Measurements from ENCODE around the gene SGSM1.

Gene SGSM1

DNA sequence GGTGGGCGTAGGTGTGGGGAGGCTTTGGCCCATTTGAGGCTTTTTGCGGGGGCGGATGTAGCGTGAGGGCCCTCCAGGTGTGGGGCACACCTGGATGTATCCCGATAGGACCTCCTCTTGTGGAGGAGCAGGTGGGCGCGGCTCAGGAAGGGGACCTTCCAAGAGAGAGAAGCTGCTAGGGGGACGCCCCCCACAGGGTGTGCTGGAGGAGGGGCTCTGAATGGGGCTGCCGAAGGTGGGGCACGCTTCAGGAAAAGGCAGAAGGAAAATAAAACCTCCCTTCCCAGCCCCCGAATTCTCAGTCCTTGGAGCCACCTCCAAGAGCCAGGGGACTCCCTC, 621 bp downstream of the SGSM1 start (continued):
- TF ChIP-seq, protein P1, sequence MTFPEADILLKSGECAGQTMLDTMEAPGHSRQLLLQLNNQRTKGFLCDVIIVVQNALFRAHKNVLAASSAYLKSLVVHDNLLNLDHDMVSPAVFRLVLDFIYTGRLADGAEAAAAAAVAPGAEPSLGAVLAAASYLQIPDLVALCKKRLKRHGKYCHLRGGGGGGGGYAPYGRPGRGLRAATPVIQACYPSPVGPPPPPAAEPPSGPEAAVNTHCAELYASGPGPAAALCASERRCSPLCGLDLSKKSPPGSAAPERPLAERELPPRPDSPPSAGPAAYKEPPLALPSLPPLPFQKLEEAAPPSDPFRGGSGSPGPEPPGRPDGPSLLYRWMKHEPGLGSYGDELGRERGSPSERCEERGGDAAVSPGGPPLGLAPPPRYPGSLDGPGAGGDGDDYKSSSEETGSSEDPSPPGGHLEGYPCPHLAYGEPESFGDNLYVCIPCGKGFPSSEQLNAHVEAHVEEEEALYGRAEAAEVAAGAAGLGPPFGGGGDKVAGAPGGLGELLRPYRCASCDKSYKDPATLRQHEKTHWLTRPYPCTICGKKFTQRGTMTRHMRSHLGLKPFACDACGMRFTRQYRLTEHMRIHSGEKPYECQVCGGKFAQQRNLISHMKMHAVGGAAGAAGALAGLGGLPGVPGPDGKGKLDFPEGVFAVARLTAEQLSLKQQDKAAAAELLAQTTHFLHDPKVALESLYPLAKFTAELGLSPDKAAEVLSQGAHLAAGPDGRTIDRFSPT (tag by site-specific recombination; IDR thresholded peaks at IDR 0.05) = 0 out of 2 replicates have a peak, but pooled peaks have one; percentile 26
- TF ChIP-seq ZNF514 (tag by site-specific recombination; IDR thresholded peaks at IDR 0.05) = no peak
- TF ChIP-seq ZNF214 (tag by site-specific recombination; IDR thresholded peaks at IDR 0.05; ENCODE audit: borderline replicate concordance) = no peak
- TF ChIP-seq, protein P2, sequence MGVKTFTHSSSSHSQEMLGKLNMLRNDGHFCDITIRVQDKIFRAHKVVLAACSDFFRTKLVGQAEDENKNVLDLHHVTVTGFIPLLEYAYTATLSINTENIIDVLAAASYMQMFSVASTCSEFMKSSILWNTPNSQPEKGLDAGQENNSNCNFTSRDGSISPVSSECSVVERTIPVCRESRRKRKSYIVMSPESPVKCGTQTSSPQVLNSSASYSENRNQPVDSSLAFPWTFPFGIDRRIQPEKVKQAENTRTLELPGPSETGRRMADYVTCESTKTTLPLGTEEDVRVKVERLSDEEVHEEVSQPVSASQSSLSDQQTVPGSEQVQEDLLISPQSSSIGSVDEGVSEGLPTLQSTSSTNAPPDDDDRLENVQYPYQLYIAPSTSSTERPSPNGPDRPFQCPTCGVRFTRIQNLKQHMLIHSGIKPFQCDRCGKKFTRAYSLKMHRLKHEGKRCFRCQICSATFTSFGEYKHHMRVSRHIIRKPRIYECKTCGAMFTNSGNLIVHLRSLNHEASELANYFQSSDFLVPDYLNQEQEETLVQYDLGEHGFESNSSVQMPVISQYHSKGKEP (tag by site-specific recombination; IDR thresholded peaks at IDR 0.05) = no peak
- TF ChIP-seq ZNF248 (tag by site-specific recombination; IDR thresholded peaks at IDR 0.05) = no peak
- no peak for TF ChIP-seq GLI2 (tag by site-specific recombination; IDR thresholded peaks at IDR 0.05; ENCODE audit: borderline replicate concordance, low read depth)
- TF ChIP-seq, protein P3, sequence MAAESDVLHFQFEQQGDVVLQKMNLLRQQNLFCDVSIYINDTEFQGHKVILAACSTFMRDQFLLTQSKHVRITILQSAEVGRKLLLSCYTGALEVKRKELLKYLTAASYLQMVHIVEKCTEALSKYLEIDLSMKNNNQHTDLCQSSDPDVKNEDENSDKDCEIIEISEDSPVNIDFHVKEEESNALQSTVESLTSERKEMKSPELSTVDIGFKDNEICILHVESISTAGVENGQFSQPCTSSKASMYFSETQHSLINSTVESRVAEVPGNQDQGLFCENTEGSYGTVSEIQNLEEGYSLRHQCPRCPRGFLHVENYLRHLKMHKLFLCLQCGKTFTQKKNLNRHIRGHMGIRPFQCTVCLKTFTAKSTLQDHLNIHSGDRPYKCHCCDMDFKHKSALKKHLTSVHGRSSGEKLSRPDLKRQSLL (tag by site-specific recombination; IDR thresholded peaks at IDR 0.05) = no peak
- TF ChIP-seq ZNF549 (tag by site-specific recombination; IDR thresholded peaks at IDR 0.05) = no peak
- no peak for TF ChIP-seq ZBTB17 (tag by site-specific recombination; IDR thresholded peaks at IDR 0.05)
- peak; percentile 10; the same call in 1 of the 2 replicates for TF ChIP-seq ZIC2 (tag by site-specific recombination; IDR thresholded peaks at IDR 0.05)

DNA sequence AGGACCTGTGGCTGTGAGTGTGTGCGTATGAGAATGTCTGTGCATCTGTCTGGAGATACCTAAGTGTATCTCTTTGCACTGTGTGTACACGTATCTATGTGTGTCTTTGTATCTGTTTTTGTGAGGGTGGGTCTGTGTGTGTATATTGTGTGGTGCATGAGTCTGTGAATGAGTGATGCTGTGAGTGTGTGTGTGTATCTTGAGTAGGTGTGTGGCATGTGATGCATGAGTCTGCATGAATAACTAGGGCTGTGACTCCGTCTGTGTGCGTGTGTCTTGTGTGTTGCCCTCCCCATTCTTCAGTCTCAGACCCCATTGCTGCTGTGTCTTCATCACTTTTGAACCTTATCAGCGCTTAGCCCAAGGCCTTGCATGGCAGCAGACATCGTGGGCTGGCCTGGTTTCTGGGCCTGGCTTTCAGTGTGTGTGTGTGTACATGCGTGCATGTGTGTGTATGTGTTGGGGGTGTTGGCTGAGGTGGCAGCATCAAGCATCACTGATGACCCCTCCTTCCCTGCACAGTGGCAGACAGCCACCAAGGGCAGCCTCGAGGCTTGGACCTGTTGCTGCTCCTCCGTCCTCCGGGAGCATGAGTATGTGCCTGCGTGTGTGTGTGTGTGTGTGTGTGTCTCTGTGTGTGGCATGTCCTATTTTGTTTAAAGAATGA, 1.4 kb downstream of the SGSM1 start:
- no peak overlapping the region for H3K4me3 ChIP-seq (ENCODE audit: low read depth, low read length)
- CTCF ChIA-PET = interaction anchor here (0.7 kb wide), 1 partner anchor 82 kb away, joined by 3 read pairs; no protein-coding TSS in a partner anchor
- POLR2A ChIA-PET = no interaction called here
- TF ChIP-seq ZNF155 (tag by site-specific recombination; IDR thresholded peaks at IDR 0.05) = no peak
- TF ChIP-seq, protein P4, sequence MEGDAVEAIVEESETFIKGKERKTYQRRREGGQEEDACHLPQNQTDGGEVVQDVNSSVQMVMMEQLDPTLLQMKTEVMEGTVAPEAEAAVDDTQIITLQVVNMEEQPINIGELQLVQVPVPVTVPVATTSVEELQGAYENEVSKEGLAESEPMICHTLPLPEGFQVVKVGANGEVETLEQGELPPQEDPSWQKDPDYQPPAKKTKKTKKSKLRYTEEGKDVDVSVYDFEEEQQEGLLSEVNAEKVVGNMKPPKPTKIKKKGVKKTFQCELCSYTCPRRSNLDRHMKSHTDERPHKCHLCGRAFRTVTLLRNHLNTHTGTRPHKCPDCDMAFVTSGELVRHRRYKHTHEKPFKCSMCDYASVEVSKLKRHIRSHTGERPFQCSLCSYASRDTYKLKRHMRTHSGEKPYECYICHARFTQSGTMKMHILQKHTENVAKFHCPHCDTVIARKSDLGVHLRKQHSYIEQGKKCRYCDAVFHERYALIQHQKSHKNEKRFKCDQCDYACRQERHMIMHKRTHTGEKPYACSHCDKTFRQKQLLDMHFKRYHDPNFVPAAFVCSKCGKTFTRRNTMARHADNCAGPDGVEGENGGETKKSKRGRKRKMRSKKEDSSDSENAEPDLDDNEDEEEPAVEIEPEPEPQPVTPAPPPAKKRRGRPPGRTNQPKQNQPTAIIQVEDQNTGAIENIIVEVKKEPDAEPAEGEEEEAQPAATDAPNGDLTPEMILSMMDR (tag by site-specific recombination; IDR thresholded peaks at IDR 0.05) = 0 out of 2 replicates have a peak, but pooled peaks have one; percentile 15
- TF ChIP-seq, protein P5, sequence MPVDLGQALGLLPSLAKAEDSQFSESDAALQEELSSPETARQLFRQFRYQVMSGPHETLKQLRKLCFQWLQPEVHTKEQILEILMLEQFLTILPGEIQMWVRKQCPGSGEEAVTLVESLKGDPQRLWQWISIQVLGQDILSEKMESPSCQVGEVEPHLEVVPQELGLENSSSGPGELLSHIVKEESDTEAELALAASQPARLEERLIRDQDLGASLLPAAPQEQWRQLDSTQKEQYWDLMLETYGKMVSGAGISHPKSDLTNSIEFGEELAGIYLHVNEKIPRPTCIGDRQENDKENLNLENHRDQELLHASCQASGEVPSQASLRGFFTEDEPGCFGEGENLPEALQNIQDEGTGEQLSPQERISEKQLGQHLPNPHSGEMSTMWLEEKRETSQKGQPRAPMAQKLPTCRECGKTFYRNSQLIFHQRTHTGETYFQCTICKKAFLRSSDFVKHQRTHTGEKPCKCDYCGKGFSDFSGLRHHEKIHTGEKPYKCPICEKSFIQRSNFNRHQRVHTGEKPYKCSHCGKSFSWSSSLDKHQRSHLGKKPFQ (tag by site-specific recombination; IDR thresholded peaks at IDR 0.05) = no peak
- TF ChIP-seq, protein P6, sequence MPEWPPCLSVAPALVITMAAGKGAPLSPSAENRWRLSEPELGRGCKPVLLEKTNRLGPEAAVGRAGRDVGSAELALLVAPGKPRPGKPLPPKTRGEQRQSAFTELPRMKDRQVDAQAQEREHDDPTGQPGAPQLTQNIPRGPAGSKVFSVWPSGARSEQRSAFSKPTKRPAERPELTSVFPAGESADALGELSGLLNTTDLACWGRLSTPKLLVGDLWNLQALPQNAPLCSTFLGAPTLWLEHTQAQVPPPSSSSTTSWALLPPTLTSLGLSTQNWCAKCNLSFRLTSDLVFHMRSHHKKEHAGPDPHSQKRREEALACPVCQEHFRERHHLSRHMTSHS (tag by site-specific recombination; IDR thresholded peaks at IDR 0.05) = no peak
- no peak for TF ChIP-seq ZNF311 (tag by site-specific recombination; IDR thresholded peaks at IDR 0.05; ENCODE audit: borderline replicate concordance)
- TF ChIP-seq ZBTB48 (tag by site-specific recombination; IDR thresholded peaks at IDR 0.05) = no peak; the same call in 1 of the 2 replicates
- no peak for TF ChIP-seq ZNF146 (tag by site-specific recombination; IDR thresholded peaks at IDR 0.05)
- TF ChIP-seq SCRT2 (tag by site-specific recombination; IDR thresholded peaks at IDR 0.05) = peak; percentile 99
- TF ChIP-seq ZNF266 (tag by site-specific recombination; IDR thresholded peaks at IDR 0.05; ENCODE audit: low read depth) = no peak
- no peak for TF ChIP-seq REPIN1 (tag by site-specific recombination; IDR thresholded peaks at IDR 0.05; ENCODE audit: low read depth)
- TF ChIP-seq, protein P7, sequence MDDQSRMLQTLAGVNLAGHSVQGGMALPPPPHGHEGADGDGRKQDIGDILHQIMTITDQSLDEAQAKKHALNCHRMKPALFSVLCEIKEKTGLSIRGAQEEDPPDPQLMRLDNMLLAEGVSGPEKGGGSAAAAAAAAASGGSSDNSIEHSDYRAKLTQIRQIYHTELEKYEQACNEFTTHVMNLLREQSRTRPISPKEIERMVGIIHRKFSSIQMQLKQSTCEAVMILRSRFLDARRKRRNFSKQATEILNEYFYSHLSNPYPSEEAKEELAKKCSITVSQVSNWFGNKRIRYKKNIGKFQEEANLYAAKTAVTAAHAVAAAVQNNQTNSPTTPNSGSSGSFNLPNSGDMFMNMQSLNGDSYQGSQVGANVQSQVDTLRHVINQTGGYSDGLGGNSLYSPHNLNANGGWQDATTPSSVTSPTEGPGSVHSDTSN (CRISPR knock-in tag; IDR thresholded peaks at IDR 0.05) = no peak
- TF ChIP-seq ZNF585B (tag by site-specific recombination; IDR thresholded peaks at IDR 0.05) = no peak
- TF ChIP-seq PRDM1 (tag by site-specific recombination; IDR thresholded peaks at IDR 0.05) = no peak
- 0 out of 2 replicates have a peak, but pooled peaks have one; percentile 23 for TF ChIP-seq ZBTB17 (tag by site-specific recombination; IDR thresholded peaks at IDR 0.05)
- TF ChIP-seq ZNF664 (tag by site-specific recombination; IDR thresholded peaks at IDR 0.05) = no peak
- TF ChIP-seq SCRT1 (tag by site-specific recombination; IDR thresholded peaks at IDR 0.05; ENCODE audit: borderline replicate concordance) = peak; percentile 98
- TF ChIP-seq ZNF366 (tag by site-specific recombination; conservative IDR thresholded peaks at IDR 0.05) = no peak
- no peak for TF ChIP-seq ZIC2 (tag by site-specific recombination; IDR thresholded peaks at IDR 0.05)

More for the DNA sequence above, 1.4 kb downstream of the SGSM1 start:
- H3K9me3 ChIP-seq (ENCODE audit: control insufficient read depth, insufficient read depth, low read depth, low read length) = no peaks in the 10 kb centered on the region
- 0 out of 2 replicates have a peak, but pooled peaks cover 2% of the 10 kb centered on the region for H3K4me1 ChIP-seq (ENCODE audit: control insufficient read depth, insufficient read depth, low read length)
- no peak overlapping the region for H3K27ac ChIP-seq (ENCODE audit: extremely low read depth, low read depth, low read length)
- no peaks in the 10 kb centered on the region for H3K36me3 ChIP-seq (ENCODE audit: control insufficient read depth in 2 of 2, insufficient read depth in 1 of 2, low read length in 2 of 2)
